Stomach smooth muscle (tissue), 2 donors: Measurements from ENCODE around the gene FAM98C.

Source experiments
- H3K27ac ChIP-seq: one replicate; pipeline ENCODE4 v1.7.0; 2013; ENCODE audit warnings: mild to moderate bottlenecking, low read length, inconsistent platforms
- H3K27me3 ChIP-seq, 2 donors: one replicate each; pipeline ENCODE4 v1.7.0; 2013; ENCODE audit warnings: low read length in 2 of 2; ENCODE audit not compliant: insufficient read depth in 2 of 2, control insufficient read depth in 1 of 2
- H3K36me3 ChIP-seq, 2 donors: one replicate each; pipeline ENCODE4 v1.7.0; 2013; ENCODE audit warnings: low read length in 2 of 2; ENCODE audit not compliant: control insufficient read depth in 2 of 2, insufficient read depth in 2 of 2
- H3K4me1 ChIP-seq: one replicate; pipeline ENCODE4 v1.7.0; 2013; ENCODE audit warnings: low read length; ENCODE audit not compliant: control insufficient read depth, insufficient read depth
- H3K4me3 ChIP-seq, 2 donors: one replicate each; pipeline ENCODE4 v1.7.0; 2013; ENCODE audit warnings: low read length in 2 of 2
- H3K9ac ChIP-seq, 2 donors: one replicate each; pipeline ENCODE4 v1.7.0; 2013; ENCODE audit warnings: low read length in 2 of 2, mild to moderate bottlenecking in 1 of 2
- H3K9me3 ChIP-seq, 2 donors: one replicate each; pipeline ENCODE4 v1.7.0; 2013; ENCODE audit warnings: low read length in 2 of 2; ENCODE audit not compliant: control insufficient read depth in 2 of 2
- donor health status: healthy.
- donor health status: Pancreatic carcinoma.

Gene FAM98C

DNA sequence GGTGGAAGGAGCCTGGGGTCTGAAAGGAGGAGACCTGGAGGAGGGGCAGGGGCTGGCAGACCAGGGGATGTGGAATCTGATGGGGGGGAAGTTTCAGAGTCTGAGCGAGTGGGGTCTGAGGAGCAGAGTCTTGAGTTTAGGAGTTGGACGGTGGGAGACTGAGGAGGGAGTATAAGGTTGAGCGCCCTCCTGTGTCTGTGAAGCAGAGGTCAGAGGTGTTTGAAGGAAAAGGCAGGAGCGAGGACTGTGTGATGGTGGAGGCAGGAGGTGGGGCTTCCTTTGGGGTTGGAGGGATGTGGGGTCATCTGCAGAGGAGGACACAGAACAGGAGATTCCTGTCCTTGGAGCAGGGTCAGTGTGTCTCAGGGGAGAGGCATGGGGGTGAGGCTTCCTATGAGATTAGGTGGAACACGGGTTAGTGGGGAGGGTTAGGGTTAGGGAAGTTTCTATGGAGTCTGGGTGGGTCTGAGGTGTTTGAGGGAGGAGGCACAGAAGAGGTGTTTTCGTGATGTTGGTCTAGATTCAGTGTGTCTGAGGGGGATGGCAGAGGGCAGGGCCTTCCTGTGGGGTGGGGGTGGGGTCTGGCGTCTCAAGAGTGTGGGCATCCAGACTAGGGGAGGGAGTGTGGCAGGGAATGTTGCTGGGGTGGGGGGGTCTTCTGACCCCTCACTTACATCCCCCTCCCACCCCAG lies 38.9 kb downstream of the FAM98C start:
- Histone ChIP-seq H3K27ac (no peak overlapping the region), H3K27me3 (peaks cover 3 to 5% of the 10 kb centered on the region in 2 donors), H3K4me1 (no peaks in the 10 kb centered on the region), H3K4me3 (no peak overlapping the region), H3K9me3 (no peaks in the 10 kb centered on the region), H3K9ac (no peak overlapping the region), H3K36me3 (no peaks in the 10 kb centered on the region)

DNA sequence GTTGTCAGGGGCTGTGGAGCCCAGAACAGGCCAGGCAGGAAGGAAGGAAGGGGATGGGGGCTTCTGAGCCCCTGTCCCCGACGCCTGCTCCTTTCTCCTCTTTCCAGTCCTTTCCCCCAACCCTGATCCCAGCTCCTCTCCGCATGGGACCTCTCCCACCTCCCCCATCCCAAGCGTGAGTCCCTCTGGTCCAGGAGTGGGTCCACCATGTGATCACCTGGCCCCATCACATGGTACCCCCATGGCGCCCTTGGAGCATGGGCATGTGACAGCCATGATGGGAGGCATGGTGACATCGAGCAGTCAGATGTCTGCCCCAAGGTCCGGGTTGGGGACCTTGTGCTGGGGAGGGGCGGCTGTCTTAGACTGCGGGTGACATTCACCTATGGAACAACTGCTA lies 39.8 kb downstream of the FAM98C start:
- Histone ChIP-seq H3K36me3 (no peaks in the 10 kb centered on the region), H3K4me3 (no peak overlapping the region), H3K27ac (no peak overlapping the region), H3K9ac (no peak overlapping the region), H3K4me1 (no peaks in the 10 kb centered on the region), H3K9me3 (no peaks in the 10 kb centered on the region), H3K27me3 (peaks cover 3 to 5% of the 10 kb centered on the region in 2 donors)

GRCh38 chr19:38443458-38443999 lies 40.6 kb downstream of the FAM98C start:
- Histone ChIP-seq H3K27me3 (peaks cover 3 to 5% of the 10 kb centered on the region in 2 donors), H3K27ac (no peak overlapping the region), H3K4me1 (no peaks in the 10 kb centered on the region), H3K9ac (no peak overlapping the region), H3K36me3 (no peaks in the 10 kb centered on the region), H3K9me3 (no peaks in the 10 kb centered on the region), H3K4me3 (no peak overlapping the region)

- no peaks in the 10 kb centered on the region for H3K36me3 ChIP-seq
- no peaks in the 10 kb centered on the region for H3K4me1 ChIP-seq
- peaks cover 3 to 5% of the 10 kb centered on the region in 2 donors for H3K27me3 ChIP-seq
- no peaks in the 10 kb centered on the region for H3K9me3 ChIP-seq
- H3K4me3 ChIP-seq = no peak overlapping the region
- no peak overlapping the region for H3K27ac ChIP-seq
- H3K9ac ChIP-seq = no peak overlapping the region
Observed at GRCh38 chr19:38444026-38444425, 41.1 kb downstream of the FAM98C start.

DNA sequence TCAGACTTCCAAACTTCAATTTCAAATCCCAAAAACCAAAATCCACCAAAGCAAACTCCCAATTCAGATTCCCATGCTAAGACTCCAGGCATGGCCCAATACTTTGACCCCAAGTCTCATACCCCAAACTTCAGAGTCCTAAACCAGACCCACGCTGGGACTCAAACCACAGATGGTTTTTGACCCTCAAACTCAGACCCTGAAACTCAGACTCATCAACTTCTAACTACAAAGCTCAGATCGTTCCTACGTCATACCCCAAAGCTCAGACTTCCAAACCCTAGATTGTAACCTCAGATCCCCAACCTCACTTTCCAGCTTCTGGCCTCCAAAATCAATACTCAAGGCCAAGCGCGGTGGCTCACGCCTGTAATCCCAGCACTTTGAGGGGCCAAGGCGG lies 42.5 kb downstream of the FAM98C start:
- Histone ChIP-seq H3K4me3 (no peak overlapping the region), H3K36me3 (no peaks in the 10 kb centered on the region), H3K4me1 (no peaks in the 10 kb centered on the region), H3K27ac (no peak overlapping the region), H3K9me3 (no peaks in the 10 kb centered on the region), H3K27me3 (peaks cover 3 to 5% of the 10 kb centered on the region in 2 donors), H3K9ac (no peak overlapping the region)

GRCh38 chr19:38448225-38448624 lies 45.3 kb downstream of the FAM98C start:
- no peaks in the 10 kb centered on the region for H3K27me3 ChIP-seq

GRCh38 chr19:38449518-38449917 lies 46.6 kb downstream of the FAM98C start:
- no peak overlapping the region for H3K4me3 ChIP-seq
- H3K27me3 ChIP-seq = no peaks in the 10 kb centered on the region
- H3K36me3 ChIP-seq = no peaks in the 10 kb centered on the region
- no peak overlapping the region for H3K27ac ChIP-seq
- no peaks in the 10 kb centered on the region for H3K4me1 ChIP-seq
- H3K9me3 ChIP-seq = no peaks in the 10 kb centered on the region
- H3K9ac ChIP-seq = no peak overlapping the region

More at GRCh38 chr19:38448225-38448624, 45.3 kb downstream of the FAM98C start:
- H3K9me3 ChIP-seq = no peaks in the 10 kb centered on the region
- no peak overlapping the region for H3K9ac ChIP-seq
- H3K4me1 ChIP-seq = no peaks in the 10 kb centered on the region
- H3K27ac ChIP-seq = no peak overlapping the region
- H3K4me3 ChIP-seq = no peak overlapping the region
- no peaks in the 10 kb centered on the region for H3K36me3 ChIP-seq

DNA sequence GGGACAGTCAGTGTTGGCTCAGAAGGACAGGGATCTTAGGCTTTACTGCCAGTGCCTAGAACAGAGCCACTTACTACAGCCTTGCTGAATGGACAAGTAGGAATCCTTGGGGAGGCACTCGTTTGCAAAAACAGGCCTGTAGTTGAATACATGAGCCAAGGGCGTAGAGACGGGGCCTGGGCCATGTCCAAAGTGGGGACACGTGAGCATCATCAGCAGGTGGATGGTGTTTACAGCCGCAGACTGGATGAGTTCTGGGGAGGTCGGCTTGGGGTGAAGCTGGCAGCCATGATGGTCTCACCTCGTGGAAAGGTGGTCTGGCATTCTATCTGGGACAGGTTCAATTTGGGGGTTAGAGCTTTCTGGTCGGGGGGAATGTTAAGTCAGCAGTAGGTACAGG lies 48.1 kb downstream of the FAM98C start:
- no peak overlapping the region for H3K9ac ChIP-seq
- H3K27ac ChIP-seq = no peak overlapping the region
- no peaks in the 10 kb centered on the region for H3K36me3 ChIP-seq
- no peaks in the 10 kb centered on the region for H3K4me1 ChIP-seq
- H3K27me3 ChIP-seq = no peaks in the 10 kb centered on the region
- H3K9me3 ChIP-seq = no peaks in the 10 kb centered on the region
- H3K4me3 ChIP-seq = no peak overlapping the region

DNA sequence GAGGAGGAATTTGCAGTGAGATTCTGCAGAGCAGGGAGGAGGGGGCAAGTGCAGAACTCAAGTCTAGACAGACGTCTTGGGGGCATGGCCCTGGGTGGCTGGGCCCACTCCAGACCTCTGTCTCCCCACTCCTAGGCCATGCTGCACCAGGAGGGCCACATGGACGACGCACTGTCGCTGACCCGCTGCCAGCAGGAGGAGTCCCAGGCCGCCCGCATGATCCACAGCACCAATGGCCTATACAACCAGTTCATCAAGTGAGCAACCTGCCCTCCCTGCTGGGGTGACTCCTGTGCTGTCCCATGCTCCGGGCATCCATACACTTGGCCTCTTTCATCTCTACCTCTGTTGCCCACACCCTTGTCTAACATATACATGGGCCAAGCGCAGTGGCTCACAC lies 48.7 kb downstream of the FAM98C start:
- Histone ChIP-seq H3K4me3 (no peak overlapping the region), H3K9ac (no peak overlapping the region), H3K27me3 (no peaks in the 10 kb centered on the region), H3K9me3 (no peaks in the 10 kb centered on the region), H3K27ac (no peak overlapping the region), H3K36me3 (no peaks in the 10 kb centered on the region), H3K4me1 (no peaks in the 10 kb centered on the region)

GRCh38 chr19:38452430-38453366 lies 49.8 kb downstream of the FAM98C start:
- no peak overlapping the region for H3K9ac ChIP-seq
- no peak overlapping the region for H3K27ac ChIP-seq
- H3K4me1 ChIP-seq = no peaks in the 10 kb centered on the region
- no peaks in the 10 kb centered on the region for H3K9me3 ChIP-seq
- no peak overlapping the region for H3K4me3 ChIP-seq
- no peaks in the 10 kb centered on the region for H3K36me3 ChIP-seq
- no peaks in the 10 kb centered on the region for H3K27me3 ChIP-seq
